GM12872 (cell line): ENCODE measurements around the gene DRC7.

Experiments
- CTCF ChIP-seq: IDR thresholded peaks from 3 replicates; pipeline ENCODE4 v1.5.1; 2011; ENCODE audit warnings: low read depth, mild to moderate bottlenecking, low read length, moderate library complexity; ENCODE audit not compliant: insufficient read depth

Gene DRC7, protein sequence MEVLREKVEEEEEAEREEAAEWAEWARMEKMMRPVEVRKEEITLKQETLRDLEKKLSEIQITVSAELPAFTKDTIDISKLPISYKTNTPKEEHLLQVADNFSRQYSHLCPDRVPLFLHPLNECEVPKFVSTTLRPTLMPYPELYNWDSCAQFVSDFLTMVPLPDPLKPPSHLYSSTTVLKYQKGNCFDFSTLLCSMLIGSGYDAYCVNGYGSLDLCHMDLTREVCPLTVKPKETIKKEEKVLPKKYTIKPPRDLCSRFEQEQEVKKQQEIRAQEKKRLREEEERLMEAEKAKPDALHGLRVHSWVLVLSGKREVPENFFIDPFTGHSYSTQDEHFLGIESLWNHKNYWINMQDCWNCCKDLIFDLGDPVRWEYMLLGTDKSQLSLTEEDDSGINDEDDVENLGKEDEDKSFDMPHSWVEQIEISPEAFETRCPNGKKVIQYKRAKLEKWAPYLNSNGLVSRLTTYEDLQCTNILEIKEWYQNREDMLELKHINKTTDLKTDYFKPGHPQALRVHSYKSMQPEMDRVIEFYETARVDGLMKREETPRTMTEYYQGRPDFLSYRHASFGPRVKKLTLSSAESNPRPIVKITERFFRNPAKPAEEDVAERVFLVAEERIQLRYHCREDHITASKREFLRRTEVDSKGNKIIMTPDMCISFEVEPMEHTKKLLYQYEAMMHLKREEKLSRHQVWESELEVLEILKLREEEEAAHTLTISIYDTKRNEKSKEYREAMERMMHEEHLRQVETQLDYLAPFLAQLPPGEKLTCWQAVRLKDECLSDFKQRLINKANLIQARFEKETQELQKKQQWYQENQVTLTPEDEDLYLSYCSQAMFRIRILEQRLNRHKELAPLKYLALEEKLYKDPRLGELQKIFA

DNA sequence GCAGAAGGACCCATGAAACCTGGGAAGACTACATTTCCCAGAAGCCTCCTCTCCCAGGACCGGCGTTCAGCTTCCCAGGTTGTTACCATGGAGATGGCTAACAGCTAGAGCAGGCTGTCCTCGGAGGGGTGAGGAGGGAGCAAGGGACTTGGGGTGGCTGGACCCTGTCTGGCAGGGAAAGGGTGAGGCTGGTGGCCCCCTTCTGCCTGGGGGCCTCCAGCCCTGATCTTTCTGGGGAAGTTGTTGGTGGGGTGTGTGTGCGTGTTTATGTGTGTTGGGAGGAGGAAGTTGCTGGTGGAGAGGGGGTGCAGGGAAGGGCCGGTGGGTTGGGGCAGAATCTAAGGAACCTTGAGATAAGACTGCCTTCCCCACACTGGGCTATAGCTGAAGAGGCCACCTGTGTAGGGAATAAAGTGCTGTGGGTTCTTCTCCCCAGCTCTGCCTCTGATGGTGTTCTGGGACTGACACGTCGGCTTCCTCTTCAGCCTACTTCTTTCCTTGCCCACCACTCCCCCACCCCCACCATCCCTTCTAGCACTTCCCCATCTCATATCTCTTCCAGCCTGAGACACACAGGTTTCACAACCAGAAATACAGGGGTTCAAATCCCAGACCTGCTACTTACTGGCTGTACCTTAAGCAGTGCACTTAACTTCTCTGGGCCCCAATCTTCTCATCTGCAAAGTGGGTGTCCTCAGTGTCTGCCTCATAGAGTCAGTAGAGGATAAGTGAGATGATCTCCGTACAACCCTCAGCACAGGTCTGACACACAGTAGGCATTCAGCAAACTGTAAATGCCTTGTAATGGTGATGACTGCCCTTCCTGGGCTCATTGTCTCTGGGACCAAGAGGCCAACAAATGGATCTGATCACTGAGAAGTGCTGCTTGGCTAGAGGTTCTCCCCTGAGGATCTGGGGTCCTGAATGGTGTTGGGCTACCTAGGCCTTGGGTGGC, at the start of gene DRC7:
Gene DRC7 (plus strand): TSS at position 82 of the 955 bp plus-strand sequence. CDS start 3,144 bp downstream, outside the sequence.
- no peak for TF ChIP-seq CTCF

GRCh38 chr16:57645169-57645568, 49.4 kb upstream of the DRC7 start:
- TF ChIP-seq CTCF: no peak

DNA sequence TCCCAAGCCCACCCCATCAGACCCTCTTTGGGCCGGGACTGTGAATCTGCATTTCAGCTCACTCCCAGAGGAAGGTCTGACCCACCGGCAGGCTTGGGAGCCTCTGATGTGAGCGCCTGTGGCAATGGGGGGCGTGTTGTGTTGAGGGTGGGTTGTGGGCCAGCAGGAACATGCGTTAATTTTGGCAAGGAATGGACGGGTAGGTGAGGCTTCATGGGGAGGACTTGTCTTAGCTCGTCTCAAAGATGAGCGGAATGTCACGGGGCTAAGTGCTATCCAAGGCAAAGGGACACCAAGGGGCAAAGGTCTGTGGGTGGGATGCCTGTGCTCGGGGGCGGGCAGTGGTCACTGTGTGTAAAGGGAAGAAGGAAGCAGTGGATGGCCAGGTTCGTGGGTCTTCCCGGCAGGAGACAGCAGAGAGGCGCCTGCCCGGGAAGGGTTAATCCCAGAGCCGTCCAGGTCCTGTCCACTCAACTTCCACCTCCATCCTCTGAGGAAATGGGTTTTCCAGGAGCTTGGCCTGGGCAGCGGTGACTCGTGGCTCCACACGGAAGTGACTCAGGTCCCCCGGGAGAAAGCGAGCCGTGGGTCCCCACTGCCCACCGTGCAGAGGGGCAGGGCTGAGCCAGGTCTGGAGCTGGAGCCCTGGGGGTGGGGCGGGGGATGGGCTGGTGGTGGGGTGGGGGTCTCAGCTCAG, 48.8 kb upstream of the DRC7 start:
- TF ChIP-seq CTCF: no peak

DNA sequence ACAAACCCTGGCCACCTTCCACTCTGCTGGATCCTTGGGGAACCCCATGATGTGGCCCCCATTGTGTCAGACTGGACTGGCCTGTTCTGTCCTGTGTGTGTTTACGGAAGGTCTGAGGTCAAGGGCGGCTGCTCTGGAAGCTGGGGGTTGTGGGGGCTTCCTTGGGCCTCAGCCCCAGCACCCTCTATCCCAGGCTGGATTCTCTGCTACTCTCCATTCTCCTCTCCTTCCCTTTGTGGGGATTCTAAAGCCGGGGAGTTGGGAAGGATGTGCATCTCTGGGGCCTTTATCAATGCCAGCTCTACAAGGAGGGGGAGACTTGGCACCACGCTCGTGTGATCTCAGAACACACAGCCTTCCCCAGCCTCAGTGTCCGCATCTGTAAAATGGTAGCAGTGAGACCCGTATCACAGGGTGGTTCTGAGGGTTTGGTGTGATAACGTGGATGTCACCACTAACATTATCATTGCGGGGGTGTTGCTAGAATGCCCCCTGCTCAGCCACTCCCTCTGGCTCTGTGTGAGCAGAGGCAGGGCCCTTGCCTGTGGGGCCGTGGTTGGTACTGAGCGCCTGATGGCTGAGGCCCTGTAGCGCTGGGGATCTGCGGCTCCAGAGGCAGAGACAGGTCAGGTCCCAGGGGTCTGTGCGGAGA, 48.1 kb upstream of the DRC7 start:
- TF ChIP-seq CTCF: no peak

DNA sequence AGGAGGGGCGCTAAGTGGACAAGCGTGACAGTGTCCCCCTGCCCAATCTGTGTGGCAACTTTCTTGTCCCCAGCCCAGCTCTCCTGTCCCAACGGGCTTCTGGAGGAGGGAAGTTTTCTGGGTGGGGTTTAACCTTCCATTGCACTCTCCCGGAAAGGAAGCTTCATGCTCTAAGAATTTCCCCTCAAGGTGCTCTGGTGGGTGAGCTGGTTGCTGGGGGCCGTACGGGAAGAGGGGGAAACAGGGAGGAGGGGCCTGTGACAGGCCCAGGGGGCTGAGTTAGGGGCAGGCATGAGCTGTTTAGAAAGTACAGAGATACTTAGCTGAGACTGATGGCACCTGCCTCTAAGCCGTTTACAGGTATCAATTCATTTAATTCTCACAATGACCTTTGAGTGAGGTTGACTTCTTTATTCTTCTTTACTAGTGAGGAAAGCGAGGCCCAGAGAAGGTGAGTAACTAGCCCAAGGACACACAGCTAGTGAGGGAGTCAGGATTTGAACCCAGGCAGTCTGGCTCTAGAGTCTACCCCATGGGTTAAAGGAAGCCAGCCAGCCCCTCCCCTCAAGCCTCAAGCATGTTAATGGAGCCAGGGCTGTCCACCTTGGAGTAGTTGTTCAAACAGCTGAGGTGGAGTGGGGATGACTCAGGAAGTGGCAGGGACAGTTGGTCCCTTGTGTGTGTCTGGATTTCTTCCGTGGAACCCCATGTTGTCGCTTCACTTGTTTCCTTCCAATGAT, 47.3 kb upstream of the DRC7 start:
- TF ChIP-seq CTCF: no peak

GRCh38 chr16:57648125-57648524, 46.5 kb upstream of the DRC7 start:
- TF ChIP-seq CTCF: no peak
